Stimulated activated CD4-positive, alpha-beta T cell treated with anti-CD3 and anti-CD28 coated beads, Interleukin-1b, Interleukin-23, amount 100 ng/mL, for 48 hours (primary cell): Measurements from ENCODE around the gene DPP9.
A peak's percentile ranks its signal among the peaks of the same experiment; 100 is the strongest.
"Not testable (repeated sequence)": the region's sequence is repeated elsewhere in the genome, so short reads cannot be mapped to it uniquely, and the experiment has no call there.

Source experiments
- DNase-seq: peaks from one replicate; pipeline ENCODE4 v3.0.0-alpha.2; 2020

Gene DPP9

GRCh38 chr19:4723595-4724514 is at the start of gene DPP9:
TSS of gene DPP9 (minus strand) at chr19:4723842. CDS start at chr19:4719906, 3,936 bp downstream.
- DNase-seq = peak; percentile 98

GRCh38 chr19:4773047-4773640 is 49.5 kb upstream of the DPP9 start:
- DNase-seq = no peak

- DNase-seq = no peak
Observed at GRCh38 chr19:4772566-4772965, 48.9 kb upstream of the DPP9 start.

- peak; percentile 80 for DNase-seq
Observed at GRCh38 chr19:4768934-4769777, 45.5 kb upstream of the DPP9 start.

- DNase-seq = no peak
Observed at GRCh38 chr19:4764393-4764660, 40.7 kb upstream of the DPP9 start.

GRCh38 chr19:4763021-4763420 is 39.4 kb upstream of the DPP9 start:
- DNase-seq = no peak

GRCh38 chr19:4760285-4760650 is 36.6 kb upstream of the DPP9 start:
- DNase-seq = no peak

- peak; percentile 59 for DNase-seq
Observed at GRCh38 chr19:4759388-4760284, 36.0 kb upstream of the DPP9 start.

- DNase-seq = no peak
Observed at GRCh38 chr19:4758659-4759058, 35.0 kb upstream of the DPP9 start.

GRCh38 chr19:4758082-4758481 is 34.4 kb upstream of the DPP9 start:
- no peak for DNase-seq

- DNase-seq = no peak
Observed at GRCh38 chr19:4755459-4755858, 31.8 kb upstream of the DPP9 start.

GRCh38 chr19:4754248-4754647 is 30.6 kb upstream of the DPP9 start:
- DNase-seq = no peak

GRCh38 chr19:4749870-4750590 is 26.4 kb upstream of the DPP9 start:
- peak; percentile 7 for DNase-seq

GRCh38 chr19:4748589-4748988 is 24.9 kb upstream of the DPP9 start:
- DNase-seq = no peak

- DNase-seq = no peak
Observed at GRCh38 chr19:4748185-4748584, 24.5 kb upstream of the DPP9 start.

- DNase-seq = no peak
Observed at GRCh38 chr19:4745986-4746385, 22.3 kb upstream of the DPP9 start.

- not testable (repeated sequence) for DNase-seq
Observed at GRCh38 chr19:4745175-4745574, 21.5 kb upstream of the DPP9 start.

GRCh38 chr19:4744451-4745174 is 21.0 kb upstream of the DPP9 start:
- DNase-seq = no peak

GRCh38 chr19:4742723-4743646 is 19.3 kb upstream of the DPP9 start:
- DNase-seq = no peak

GRCh38 chr19:4740092-4740491 is 16.4 kb upstream of the DPP9 start:
- no peak for DNase-seq
